EH (cell line): ENCODE results near the gene LRRN2.
A peak's percentile ranks its signal among the peaks of the same experiment; 100 is the strongest.

Experiments
- DNase-seq: peaks from one replicate; pipeline ENCODE4 v3.0.0-alpha.2; 2015; ENCODE audit warnings: low read depth

The LRRN2 gene

DNA sequence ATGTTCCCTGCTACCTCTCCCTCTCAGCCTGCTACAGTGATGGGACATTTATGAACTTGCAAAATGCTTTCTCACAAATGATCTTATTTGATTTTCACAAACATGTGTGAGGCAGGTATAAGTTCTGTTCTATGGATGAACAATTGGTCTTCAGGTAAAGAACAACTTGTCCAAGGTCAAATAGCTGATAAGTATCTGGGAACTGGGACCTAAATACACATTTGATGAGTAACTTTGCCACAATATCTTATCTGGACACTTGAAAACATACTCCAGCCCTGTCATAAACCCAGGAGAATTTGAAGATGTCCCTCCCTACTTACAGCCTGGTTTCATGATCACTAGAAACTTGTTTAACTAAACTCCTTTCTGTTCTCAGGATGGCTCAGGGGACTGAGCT lies 23.0 kb downstream of the LRRN2 start:
- no peak for DNase-seq

- peak; percentile 21 for DNase-seq
Measured at GRCh38 chr1:204660509-204660908, 25.0 kb downstream of the LRRN2 start.

DNA sequence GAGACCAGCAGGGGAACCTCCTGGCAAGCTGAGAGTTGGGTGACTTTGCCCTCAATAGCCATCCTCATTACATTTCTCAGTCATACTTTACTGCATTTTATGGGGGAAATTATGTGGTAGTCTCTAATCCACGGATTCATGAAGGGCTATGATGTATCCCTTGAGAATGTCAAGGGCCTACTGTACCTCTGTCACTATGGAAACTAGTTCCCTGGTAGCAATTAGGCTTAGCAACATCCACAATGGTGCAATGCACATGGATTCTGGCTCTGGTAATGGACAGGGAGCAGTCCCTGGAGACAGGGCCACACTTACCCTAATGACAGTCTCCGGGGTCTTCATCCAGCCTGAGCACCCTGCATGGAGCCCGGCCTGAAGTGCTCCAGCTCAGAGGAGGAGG lies 26.5 kb downstream of the LRRN2 start:
- peak; percentile 14 for DNase-seq

DNA sequence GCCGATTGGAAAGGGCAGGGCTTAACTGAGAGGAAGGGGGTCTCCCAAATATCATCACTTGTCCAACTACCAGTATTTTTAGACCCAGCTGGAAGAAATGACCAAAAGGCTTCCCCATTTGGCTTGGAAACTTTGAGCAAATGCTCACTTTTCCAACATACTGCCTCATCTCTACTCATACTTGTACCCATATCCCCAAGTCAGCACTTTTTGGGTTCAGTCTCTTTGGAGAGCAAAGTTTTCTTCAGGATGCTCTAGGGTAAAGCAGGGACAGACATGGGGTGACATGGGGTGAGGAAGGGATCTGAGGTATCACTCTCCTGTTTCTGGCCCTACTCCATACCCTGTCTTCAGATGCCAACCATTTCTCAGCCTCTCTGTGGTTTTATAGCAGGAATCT lies 27.2 kb downstream of the LRRN2 start:
- no peak for DNase-seq

DNA sequence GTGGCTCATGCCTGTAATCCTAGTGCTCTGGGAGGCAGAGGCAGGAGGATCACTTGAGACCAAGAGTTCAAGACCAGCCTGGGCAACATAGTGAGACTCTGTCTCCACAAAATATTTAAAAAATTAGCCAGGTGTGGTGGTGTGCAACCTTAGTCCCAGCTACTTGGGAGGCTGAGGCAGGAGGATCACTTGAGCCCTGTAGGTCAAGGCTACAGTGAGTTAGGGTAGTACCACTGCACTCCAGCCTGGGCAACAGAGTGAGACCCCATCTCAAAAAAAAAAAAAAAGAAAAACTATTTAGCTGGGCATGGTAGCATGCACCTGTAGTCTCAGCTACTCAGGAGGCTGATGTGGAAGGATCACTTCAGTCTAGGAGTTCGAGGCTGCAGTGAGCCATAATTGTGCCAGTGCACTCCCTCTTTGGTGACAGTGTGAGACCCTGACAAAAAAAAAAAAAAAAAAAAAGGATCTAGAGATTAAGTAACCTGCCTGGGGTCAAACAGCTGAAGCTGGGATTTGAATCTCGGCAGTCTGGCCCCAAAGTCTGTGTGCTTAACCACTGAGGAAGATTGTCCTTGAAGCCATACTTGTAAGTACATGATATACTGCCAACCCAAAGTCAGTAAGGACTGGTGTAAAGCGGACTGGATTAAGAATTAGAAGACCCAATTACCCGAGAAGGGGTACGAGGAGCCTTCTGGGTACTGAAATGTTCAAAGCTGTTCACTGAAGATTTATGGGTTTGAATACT lies 31.8 kb downstream of the LRRN2 start:
- DNase-seq, result no peak

GRCh38 chr1:204652497-204652896 lies 33.0 kb downstream of the LRRN2 start:
- no peak for DNase-seq

- DNase-seq, result no peak
Measured at GRCh38 chr1:204651843-204652421, 33.6 kb downstream of the LRRN2 start.

- DNase-seq, result no peak
Measured at GRCh38 chr1:204650911-204651570, 34.5 kb downstream of the LRRN2 start.

- no peak for DNase-seq
Measured at GRCh38 chr1:204649721-204650521, 35.6 kb downstream of the LRRN2 start.

GRCh38 chr1:204648576-204648975 lies 37.0 kb downstream of the LRRN2 start:
- DNase-seq, result no peak

DNA sequence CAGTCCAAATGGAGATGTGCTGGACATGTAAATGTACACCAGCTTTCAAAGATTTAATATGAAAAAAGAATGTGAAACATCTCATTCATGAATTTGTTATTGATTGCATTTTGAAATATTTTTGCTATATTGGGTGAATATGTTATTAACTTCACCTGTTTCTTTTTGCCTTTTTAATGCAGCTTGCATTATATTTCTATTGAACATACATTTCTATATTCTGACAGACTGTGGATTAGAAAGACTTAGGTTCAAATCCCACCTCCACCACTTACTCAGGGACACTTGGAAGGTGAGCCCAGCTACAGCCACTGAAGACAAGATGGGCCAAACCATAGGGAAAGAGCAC lies 37.8 kb downstream of the LRRN2 start:
- no peak for DNase-seq

GRCh38 chr1:204647114-204647804 lies 38.3 kb downstream of the LRRN2 start:
- DNase-seq, result peak; percentile 78

GRCh38 chr1:204645666-204646065 lies 39.9 kb downstream of the LRRN2 start:
- no peak for DNase-seq

GRCh38 chr1:204645251-204645650 lies 40.3 kb downstream of the LRRN2 start:
- DNase-seq, result no peak

GRCh38 chr1:204643503-204643902 lies 42.0 kb downstream of the LRRN2 start:
- DNase-seq, result no peak

DNA sequence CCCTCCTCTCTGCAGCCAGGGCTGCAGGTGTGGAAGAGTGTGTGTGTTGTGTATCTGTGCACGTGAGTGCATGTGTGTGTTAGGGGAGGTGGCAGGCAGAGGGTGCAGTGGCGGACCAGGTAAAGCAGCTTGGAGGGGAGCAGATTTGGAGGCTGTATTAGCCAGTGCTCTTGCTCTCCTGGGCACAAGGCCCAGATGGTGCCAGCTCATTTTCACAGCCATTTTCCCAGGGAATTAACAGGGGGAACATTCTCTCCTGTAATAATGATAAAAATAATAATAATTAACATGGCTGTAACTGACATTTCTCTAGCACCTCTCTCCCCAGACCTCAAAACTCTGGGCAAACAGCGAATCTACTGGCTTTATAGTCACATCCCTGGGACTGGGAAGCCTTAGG lies 43.6 kb downstream of the LRRN2 start:
- no peak for DNase-seq

GRCh38 chr1:204641455-204641854 lies 44.1 kb downstream of the LRRN2 start:
- DNase-seq, result no peak

DNA sequence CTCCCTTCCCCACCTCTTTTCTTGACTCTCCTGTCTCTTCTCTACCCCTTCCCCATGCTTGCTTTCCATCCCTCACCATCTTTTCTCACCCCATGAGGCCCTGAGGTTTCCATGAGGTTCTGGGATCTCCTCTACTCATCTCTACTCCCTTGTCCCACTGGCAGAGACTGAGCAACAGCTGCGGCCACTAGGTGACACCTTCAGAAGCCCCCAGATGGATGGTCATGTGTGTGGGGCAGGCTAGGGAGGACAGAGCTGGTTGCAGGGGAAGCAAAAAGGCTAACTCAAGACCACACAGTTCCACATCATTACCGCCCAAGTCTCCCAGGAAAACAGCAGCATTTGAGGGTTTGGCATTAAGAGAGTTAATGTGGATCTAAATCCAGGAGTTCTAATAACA lies 45.0 kb downstream of the LRRN2 start:
- DNase-seq, result no peak

DNA sequence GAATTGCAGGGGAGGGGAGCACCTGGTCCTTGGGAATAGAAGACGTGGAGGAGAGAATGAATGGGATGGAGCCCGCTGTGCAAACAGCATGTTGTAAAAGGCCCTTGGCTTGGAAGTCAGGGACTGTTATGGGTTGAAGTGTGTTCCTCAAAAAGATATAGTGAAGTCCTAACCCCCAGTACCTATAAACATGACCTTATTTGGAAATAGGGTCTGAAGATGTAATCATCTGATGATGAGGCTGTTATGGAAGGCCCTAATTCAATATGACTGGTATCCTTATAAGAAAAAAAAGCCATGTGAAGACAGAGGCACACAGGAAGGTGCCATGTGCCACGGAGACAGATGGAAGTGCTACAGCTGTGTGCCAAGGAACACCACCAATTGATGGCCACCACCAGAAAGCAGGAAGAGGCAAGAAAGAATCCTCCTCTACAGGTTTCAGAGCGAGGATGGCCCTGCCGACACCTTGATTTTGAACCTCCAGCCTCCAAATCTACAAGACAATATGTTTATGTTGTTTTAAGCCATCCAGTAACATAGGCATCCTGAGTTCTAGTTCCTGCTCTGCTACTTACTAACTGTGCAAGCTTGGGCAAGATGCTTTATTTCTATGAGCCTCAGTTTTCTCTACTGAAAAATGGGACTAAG lies 51.2 kb downstream of the LRRN2 start:
- no peak for DNase-seq

DNA sequence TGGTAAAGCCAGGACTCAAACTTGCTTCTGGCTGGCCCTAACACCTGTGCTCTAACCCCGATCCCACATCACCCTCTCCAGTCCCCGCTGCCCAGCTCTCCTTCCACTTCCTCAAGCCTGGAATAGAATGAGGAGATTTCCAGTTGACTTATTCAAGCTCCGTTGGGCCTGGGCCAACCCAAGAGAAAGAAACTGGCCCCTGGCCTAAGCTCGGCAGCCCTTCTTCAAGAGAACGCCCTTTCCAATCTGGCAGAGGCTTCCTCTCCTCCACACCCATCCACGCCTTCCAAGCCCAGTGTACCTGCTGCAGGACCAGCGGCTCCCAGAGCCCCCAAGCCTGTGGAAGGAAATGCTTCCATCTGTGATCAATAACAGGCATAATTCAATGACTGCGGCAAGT lies 51.9 kb downstream of the LRRN2 start:
- DNase-seq, result no peak

DNA sequence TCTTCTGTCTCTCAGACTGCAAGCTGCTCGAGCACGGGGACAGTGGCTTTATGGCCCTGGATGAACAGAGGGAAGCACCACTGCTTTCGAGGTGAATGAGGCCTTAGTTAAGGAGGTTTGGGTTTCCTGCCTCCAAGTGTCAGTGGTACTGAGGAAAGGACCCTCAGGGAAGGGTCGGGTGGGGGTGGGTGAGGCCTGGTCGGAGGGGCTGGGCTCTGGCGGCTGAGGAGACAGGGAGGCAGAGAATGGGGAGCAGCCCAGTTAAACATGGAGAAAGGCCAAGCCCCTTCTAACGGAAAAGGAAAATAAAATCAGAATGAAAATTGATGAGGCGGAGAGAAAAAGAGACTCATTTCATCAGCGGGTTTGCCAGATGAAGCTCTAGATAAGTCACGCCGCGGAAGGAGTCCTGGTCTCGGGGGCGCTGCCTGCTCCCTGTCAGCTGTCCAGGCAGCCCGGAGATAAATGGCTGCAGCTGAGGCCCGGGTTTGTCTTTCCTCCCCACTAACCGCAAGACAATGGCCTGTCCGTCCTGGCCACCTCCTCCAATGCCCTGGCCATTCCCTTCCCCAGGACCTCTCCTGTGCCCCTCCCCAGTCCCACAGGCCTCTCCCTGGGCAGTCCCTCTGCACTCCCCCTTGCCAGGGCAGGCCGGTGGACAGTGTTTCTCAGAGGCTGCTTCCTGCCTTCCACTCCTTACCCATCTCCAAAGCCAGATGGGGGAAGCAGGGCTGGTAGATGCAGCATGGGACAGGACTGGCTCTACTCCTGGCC lies 55.2 kb downstream of the LRRN2 start:
- peak; percentile 6 for DNase-seq
